HTR-8/SVneo (cell line): ENCODE data around the gene RNF214.
A peak's percentile ranks its signal among the peaks of the same experiment; 100 is the strongest.
"Not testable (repeated sequence)": the region's sequence is repeated elsewhere in the genome, so short reads cannot be mapped to it uniquely, and the experiment has no call there.

ENCODE experiments used
- DNase-seq: peaks from one replicate; pipeline ENCODE4 v3.0.0; 2011; ENCODE audit warnings: low spot score, mixed read lengths; ENCODE audit not compliant: insufficient read length
- FAIRE-seq: peaks from 2 replicates; lab custom pipeline; 2011; peaks lifted over from hg19 to GRCh38; lab: Jason Lieb, UNC

Gene RNF214

GRCh38 chr11:117232092-117232878 lies at the start of gene RNF214:
Gene RNF214 (plus strand): TSS chr11:117232671. CDS start chr11:117234273, 1,602 bp downstream.
- FAIRE-seq, result peak; percentile 91

DNA sequence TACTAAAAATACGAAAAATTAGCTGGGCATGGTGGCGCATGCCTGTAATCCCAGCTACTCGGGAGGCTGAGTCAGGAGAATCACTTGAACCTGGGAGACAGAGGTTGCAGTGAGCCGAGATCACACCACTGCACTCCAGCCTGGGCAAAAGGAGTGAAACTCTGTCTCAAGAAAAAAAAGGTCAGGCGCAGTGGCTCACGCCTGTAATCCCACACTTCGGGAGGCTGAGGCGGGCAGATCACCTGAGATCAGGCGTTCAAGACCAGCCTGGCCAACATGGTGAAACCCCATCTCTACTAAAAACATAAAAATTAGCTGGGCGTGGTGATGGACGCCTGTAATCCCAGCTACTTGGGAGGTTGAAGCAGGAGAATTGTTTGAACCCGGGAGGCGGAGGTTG lies 49.3 kb upstream of the RNF214 start:
- not testable (repeated sequence) for FAIRE-seq, DNase-seq

More at GRCh38 chr11:117232092-117232878, at the start of gene RNF214:
- DNase-seq, result peak; percentile 89

GRCh38 chr11:117183724-117184349 lies 48.6 kb upstream of the RNF214 start:
- no peak for FAIRE-seq
- DNase-seq, result no peak

- no peak for FAIRE-seq
- DNase-seq, result no peak
Measured at GRCh38 chr11:117185736-117186430, 46.6 kb upstream of the RNF214 start.

DNA sequence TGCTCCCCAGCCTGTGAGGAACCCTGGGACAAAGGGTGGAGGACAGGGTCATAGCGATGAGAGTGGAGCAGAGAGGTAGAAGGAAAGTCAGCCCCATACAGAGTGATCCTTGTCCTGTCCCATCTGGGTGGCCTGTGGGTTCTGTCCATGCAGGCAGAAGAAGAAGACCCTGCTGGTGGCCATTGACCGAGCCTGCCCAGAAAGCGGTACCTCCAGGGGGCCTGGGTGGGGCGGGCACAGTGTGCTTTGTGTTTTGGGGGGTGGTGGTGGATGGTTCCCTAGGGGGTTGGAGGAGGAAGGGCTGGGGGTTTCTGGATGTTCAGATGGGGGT lies 46.1 kb upstream of the RNF214 start:
- DNase-seq, result no peak
- no peak for FAIRE-seq

DNA sequence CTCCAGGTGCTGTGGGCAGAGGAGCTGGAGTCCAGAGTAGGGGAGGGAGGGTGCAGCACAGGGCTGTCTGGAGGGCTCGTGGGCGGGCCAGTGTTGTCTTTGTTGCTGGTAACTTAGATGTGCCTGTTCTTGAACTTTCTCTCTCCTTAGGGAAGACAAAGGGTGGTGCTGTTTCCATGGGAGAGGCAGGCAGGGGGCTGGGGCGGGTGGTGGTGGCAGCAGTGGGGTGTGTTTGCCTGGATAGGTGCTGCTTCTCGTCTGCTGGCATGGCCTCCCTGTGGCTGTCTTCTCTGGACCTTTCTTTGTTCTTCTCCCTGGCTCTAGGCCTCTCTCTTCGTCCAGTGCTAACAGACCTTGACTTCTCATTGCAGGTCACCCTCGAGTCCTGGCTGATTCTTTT lies 45.5 kb upstream of the RNF214 start:
- no peak for FAIRE-seq

DNA sequence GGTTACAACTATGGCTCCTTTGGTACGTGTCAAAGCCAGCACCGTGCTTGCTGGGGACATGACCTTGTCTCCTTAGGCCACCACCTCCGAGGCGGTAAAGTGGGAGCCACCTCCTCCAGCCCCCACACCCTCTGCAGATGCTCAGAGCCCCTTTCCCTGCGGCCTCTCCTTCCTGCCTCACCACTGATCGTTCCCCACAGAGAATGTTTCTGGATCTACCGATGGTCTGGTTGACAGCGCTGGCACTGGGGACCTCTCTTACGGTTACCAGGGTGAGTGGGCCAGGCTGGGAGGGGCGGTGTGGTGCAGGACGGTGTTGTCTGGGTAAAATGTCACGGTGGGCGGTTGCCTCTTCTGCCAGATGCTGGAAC lies 45.1 kb upstream of the RNF214 start:
- DNase-seq (no peak), FAIRE-seq (no peak)

More for the DNA sequence above, 45.5 kb upstream of the RNF214 start:
- DNase-seq, result no peak

DNA sequence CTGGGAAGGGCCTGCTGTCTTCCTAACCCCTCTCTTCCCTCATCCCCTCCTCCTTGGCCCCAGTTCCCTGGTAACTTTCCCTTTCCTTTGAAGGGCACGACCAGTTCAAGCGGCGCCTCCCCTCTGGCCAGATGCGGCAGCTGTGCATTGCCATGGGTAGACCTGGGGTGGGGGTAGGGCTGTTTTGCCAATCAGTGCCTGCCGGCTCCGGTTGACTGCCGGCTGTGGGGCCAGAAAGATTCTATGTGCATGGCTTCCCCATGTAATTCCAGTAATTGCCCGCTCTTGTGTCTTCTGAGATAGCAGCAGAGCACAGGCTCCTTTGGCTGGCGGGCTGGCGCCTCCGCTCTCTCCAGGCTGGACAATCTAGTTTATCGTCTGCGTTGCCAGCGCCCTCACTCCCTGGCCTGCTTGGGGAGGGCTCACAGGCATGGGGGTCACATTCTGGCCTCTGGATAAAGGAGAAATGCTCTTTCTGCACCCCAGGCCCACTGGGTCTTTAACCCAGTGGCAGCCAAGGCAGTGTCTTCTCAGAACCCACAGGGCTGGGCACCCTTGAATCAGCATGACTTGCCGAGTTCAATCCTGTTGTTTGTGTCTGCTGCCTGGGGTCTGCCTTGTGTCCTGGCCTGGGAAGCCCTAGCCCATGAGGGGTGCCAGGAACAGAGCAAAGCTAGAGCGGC lies 44.5 kb upstream of the RNF214 start:
- DNase-seq (no peak), FAIRE-seq (no peak)

GRCh38 chr11:117188620-117189081 lies 43.8 kb upstream of the RNF214 start:
- DNase-seq (no peak), FAIRE-seq (no peak)

GRCh38 chr11:117189191-117189940 lies 43.1 kb upstream of the RNF214 start:
- FAIRE-seq, result no peak
- DNase-seq, result no peak

DNA sequence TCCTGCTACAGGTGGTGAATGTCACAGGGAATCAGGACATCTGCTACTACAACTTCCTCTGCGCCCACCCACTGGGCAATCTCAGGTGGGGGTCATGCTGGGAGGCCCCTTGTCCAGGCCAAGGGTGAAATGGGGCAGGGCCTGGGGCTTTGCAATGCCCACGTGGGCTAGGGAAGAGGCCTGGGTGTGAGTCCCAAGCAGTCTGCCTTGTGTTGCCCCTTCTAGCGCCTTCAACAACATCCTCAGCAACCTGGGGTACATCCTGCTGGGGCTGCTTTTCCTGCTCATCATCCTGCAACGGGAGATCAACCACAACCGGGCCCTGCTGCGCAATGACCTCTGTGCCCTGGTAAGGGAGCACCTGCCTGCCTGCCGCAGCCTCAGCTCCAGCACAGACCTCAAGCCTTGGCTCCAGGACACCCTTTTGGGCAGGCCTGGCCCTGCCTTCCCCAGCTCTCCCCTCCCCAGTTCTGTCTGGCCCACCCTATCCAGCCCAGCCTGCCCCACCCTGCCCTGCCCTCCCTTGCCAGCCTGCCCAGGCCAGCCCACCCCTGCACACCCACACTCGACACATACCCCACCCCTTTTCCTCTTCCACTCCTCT lies 42.4 kb upstream of the RNF214 start:
- DNase-seq (no peak), FAIRE-seq (no peak)

DNA sequence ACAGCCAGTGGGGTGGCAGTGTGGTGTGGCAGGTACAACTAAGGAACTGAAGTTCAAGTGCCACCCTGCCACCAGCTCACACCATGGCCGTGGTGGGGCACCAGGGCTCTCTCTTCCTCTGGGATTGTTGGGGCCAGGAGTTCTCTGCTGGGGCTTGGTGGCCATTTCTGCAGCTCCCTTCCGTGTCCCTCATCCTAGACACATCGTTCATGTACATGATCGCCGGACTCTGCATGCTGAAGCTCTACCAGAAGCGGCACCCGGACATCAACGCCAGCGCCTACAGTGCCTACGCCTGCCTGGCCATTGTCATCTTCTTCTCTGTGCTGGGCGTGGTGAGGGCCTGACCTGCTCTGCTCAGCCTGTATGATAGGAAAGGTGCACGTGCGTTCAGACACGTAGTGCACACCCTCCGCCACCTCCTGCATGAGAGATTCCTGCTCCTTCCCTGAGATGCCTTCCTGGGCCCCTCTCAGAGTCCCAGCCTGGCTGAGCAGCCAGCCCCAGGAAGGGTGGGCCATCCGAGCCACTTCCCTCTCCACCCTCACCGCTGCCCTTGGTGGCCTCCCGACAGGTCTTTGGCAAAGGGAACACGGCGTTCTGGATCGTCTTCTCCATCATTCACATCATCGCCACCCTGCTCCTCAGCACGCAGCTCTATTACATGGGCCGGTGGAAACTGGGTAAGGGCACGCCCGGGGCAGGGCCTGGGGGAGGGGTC lies 40.6 kb upstream of the RNF214 start:
- DNase-seq, result no peak
- no peak for FAIRE-seq

DNA sequence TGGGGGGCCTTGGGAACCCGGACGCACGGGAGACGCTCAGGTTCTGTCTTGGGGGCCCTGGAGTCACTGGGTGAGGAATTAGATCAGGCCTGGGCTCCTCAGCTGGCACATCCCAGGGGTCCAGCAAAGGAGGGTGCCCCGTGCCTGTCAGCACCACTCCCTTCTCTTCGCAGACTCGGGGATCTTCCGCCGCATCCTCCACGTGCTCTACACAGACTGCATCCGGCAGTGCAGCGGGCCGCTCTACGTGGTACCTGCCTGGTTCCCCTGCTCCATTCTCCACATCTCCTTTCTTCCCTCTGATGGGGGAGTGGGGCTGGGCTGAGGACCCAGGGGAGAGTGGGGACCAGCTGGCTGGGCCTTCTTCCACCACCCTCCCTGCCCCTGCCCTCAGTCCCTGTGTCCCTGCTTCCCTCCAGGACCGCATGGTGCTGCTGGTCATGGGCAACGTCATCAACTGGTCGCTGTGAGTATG lies 40.0 kb upstream of the RNF214 start:
- no peak for FAIRE-seq
- DNase-seq, result no peak

- no peak for FAIRE-seq
Measured at GRCh38 chr11:117193130-117194020, 39.1 kb upstream of the RNF214 start.

GRCh38 chr11:117194267-117194666 lies 38.2 kb upstream of the RNF214 start:
- DNase-seq, result no peak
- no peak for FAIRE-seq

More at GRCh38 chr11:117193130-117194020, 39.1 kb upstream of the RNF214 start:
- no peak for DNase-seq

DNA sequence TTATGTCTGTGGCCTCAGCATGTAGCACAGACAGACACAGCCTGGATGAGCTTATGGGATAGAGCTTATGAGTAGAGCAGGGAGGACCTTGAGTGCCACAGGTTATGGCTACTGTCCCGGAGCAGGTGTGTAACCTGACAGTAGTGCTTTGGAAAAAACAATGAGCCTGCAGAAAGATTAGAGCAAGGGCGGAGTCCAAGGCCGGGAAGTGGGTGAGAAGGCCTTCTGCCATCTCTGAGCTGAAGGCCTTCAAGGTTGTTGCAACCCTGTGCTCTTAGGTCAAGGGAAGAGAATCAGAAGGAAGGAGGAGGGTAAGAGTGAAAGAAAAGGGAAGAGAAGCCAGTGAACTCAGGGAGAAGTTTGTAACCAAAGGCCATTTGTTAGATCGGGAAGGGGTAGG lies 37.2 kb upstream of the RNF214 start:
- no peak for FAIRE-seq
- DNase-seq, result no peak

GRCh38 chr11:117195761-117196160 lies 36.7 kb upstream of the RNF214 start:
- FAIRE-seq, result no peak
- DNase-seq, result no peak

- DNase-seq (no peak), FAIRE-seq (no peak)
Measured at GRCh38 chr11:117197006-117197405, 35.5 kb upstream of the RNF214 start.
